Brain microvascular endothelial cell (primary cell): ENCODE measurements around the gene ZNF598.
"Not testable (repeated sequence)": the region's sequence is repeated elsewhere in the genome, so short reads cannot be mapped to it uniquely, and the experiment has no call there.

Experiments used
- DNase-seq: peaks from one replicate; pipeline ENCODE4 v3.0.0-alpha.2; 2020
- H3K27ac ChIP-seq: fragments of 250-450 bp; sonication (Bioruptor Pico); 2 replicates; pipeline ENCODE4 v1.5.1; 2020; ENCODE audit warnings: mild to moderate bottlenecking, moderate library complexity
- H3K27me3 ChIP-seq: fragments of 250-450 bp; sonication (Bioruptor Pico); replicated peaks from 2 replicates; pipeline ENCODE4 v1.5.1; 2020; ENCODE audit warnings: mild to moderate bottlenecking
- H3K36me3 ChIP-seq: fragments of 250-450 bp; sonication (Bioruptor Pico); replicated peaks from 2 replicates; pipeline ENCODE4 v1.5.1; 2020; ENCODE audit warnings: mild to moderate bottlenecking
- H3K4me3 ChIP-seq: 2 replicates; pipeline ENCODE4 v1.5.1; 2011; ENCODE audit warnings: low read depth, mild to moderate bottlenecking, control low read depth, low read length, moderate library complexity
- CTCF ChIP-seq: IDR thresholded peaks from 2 replicates; pipeline ENCODE4 v1.5.1; 2011; ENCODE audit warnings: low read depth, mild to moderate bottlenecking, moderate library complexity, low read length, control low read depth, inconsistent platforms; ENCODE audit errors: missing control alignments
- in situ Hi-C: cut with HindIII; loops from 2 replicates; pipeline ENCODE4 v1.10.0; 2017; ENCODE audit warnings: low sequenced_read_pairs, low pct_ligation_motif_present

Gene ZNF598

GRCh38 chr16:1961651-1962067 is 48.0 kb downstream of the ZNF598 start:
- no peak overlapping the region for H3K27ac ChIP-seq
- no peaks in the 10 kb centered on the region for H3K27me3 ChIP-seq
- H3K36me3 ChIP-seq, result peaks cover 32% of the 10 kb centered on the region
- no peak for TF ChIP-seq CTCF
- in situ Hi-C loops, result no loop called here
- DNase-seq, result no peak
- H3K4me3 ChIP-seq, result no peak overlapping the region

- peaks cover 32% of the 10 kb centered on the region for H3K36me3 ChIP-seq
- no peak overlapping the region for H3K27ac ChIP-seq
- peak overlapping the region; percentile 88 for H3K4me3 ChIP-seq
- no peak for TF ChIP-seq CTCF
- no peak for DNase-seq
- in situ Hi-C loops, result no loop called here
- H3K27me3 ChIP-seq, result no peaks in the 10 kb centered on the region
Measured at GRCh38 chr16:1960665-1961630, 48.7 kb downstream of the ZNF598 start.

- Histone ChIP-seq H3K27ac (peak within 1 kb of the TSS; percentile 24), H3K36me3 (peaks cover 32% of the 10 kb centered on the region), H3K4me3 (peak within 1 kb of the TSS; percentile 88), H3K27me3 (no peaks in the 10 kb centered on the region)
- peak; percentile 46 for TF ChIP-seq CTCF
- in situ Hi-C loops, result no loop called here
- DNase-seq, result peak; percentile 78
Measured at GRCh38 chr16:1959269-1960039, 50.2 kb downstream of the ZNF598 start, which contains the start of gene NDUFB10. TSS of gene NDUFB10 (plus strand) at chr16:1959538. CDS start at chr16:1959625, 87 bp downstream.

- no peak for DNase-seq
- Histone ChIP-seq H3K27ac (no peak overlapping the region), H3K36me3 (peaks cover 27% of the 10 kb centered on the region), H3K27me3 (no peaks in the 10 kb centered on the region), H3K4me3 (peak overlapping the region; percentile 88)
- TF ChIP-seq CTCF, result no peak
- in situ Hi-C loops, result no loop called here
Measured at GRCh38 chr16:1958715-1959268, 50.8 kb downstream of the ZNF598 start.

- in situ Hi-C loops, H3K27ac ChIP-seq, H3K27me3 ChIP-seq, DNase-seq, H3K4me3 ChIP-seq: not testable (repeated sequence)
- H3K36me3 ChIP-seq, result peaks cover 20% of the 10 kb centered on the region
Measured at GRCh38 chr16:1958143-1958491, 51.5 kb downstream of the ZNF598 start.

- in situ Hi-C loops, DNase-seq, H3K27ac ChIP-seq, H3K27me3 ChIP-seq, H3K4me3 ChIP-seq: not testable (repeated sequence)
- H3K36me3 ChIP-seq, result peaks cover 15% of the 10 kb centered on the region
Measured at GRCh38 chr16:1957434-1958142, 52.0 kb downstream of the ZNF598 start.
